ENCODE data around the gene LRGUK. TPM values are rescaled to one million over a fixed set of nuclear protein-coding genes. Genes with fewer than 3 reads are reported as not detected.
"Not testable (repeated sequence)": the region's sequence is repeated elsewhere in the genome, so short reads cannot be mapped to it uniquely, and the experiment has no call there.

LRGUK gene
- total and polyA plus RNA-seq, 10 donors, result 0.26 to 1.8 (median 1.2) TPM; not detected in 1

DNA sequence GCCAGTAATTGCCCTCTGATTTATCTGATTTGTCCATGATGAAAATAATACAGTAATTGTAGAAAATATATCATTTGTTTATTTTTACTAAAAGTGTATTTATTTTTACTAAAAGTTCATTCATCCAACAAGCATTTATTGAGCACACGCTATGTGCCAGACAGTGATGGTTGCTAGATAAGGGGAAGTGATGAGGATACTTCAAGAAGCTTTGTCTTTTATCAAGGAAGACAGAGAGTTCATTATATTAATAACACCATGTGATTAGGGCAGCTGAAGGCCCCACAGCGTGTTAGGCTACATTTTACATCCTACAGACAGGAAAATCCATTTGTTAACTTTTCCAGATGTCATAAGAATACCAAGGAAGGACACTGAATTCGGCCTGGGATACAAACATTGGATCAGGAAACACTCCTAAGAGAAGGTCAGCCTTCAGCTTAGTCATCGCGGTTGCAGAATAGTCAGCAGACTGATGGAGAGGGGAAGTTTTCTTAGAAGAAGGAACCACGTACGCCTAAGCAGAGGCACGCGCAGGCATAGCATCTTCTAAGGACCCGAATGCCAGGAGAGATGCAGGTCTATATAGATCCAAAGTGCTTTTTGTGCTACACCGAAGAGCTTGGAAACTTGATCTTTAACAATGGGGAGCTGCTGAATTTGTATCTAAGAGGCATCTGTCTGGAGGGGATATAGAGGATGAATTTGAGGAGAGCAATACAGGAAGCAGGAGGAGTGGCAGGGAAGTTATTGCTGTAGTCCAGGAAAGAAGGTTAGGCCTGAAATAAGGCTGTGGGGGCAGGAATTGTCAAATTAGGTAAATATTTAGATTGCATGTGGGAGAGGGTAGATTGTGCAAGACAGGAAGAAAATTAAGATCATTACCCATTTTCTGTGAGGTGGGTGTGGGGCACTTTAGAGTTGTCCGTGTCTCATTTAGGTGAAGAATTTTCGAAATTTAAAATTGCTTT lies 85.7 kb downstream of the LRGUK start:
- Histone ChIP-seq H3K4me3 (no peak overlapping the region), H3K4me1 (peaks cover 0 to 11% (median 2%) of the 10 kb centered on the region in 6 donors), H3K36me3 (no peaks in the 10 kb centered on the region), H3K9me3 (no peaks in the 10 kb centered on the region), H3K27ac (peak overlapping the region in 4 of 8 donors; percentile 23 to 69 (median 54)), H3K27me3 (replicated peaks in 1 of 7) (no peaks in the 10 kb centered on the region)
- WGBS, 5 donors, result 40 to 57% (median 44%) methylated on average over 13 of the region's 13 CpGs
- no peak for DNase-seq
- intact Hi-C loops (cut with DNase I; ENCODE audit: low total_unique reads), result no loop called here
- no peak for TF ChIP-seq POLR2A (IDR thresholded peaks at IDR 0.05)
- TF ChIP-seq POLR2AphosphoS5 (IDR thresholded peaks at IDR 0.05), result no peak
- TF ChIP-seq, protein P1, sequence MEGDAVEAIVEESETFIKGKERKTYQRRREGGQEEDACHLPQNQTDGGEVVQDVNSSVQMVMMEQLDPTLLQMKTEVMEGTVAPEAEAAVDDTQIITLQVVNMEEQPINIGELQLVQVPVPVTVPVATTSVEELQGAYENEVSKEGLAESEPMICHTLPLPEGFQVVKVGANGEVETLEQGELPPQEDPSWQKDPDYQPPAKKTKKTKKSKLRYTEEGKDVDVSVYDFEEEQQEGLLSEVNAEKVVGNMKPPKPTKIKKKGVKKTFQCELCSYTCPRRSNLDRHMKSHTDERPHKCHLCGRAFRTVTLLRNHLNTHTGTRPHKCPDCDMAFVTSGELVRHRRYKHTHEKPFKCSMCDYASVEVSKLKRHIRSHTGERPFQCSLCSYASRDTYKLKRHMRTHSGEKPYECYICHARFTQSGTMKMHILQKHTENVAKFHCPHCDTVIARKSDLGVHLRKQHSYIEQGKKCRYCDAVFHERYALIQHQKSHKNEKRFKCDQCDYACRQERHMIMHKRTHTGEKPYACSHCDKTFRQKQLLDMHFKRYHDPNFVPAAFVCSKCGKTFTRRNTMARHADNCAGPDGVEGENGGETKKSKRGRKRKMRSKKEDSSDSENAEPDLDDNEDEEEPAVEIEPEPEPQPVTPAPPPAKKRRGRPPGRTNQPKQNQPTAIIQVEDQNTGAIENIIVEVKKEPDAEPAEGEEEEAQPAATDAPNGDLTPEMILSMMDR (IDR thresholded peaks at IDR 0.05 in 8 of 11, conservative IDR thresholded peaks at IDR 0.05 in 3 of 11), result no peak

GRCh38 chr7:134220236-134220635 lies 93.1 kb downstream of the LRGUK start:
- Histone ChIP-seq H3K36me3 (no peaks in the 10 kb centered on the region), H3K4me1 (no peaks in the 10 kb centered on the region), H3K9me3 (no peaks in the 10 kb centered on the region), H3K27me3 (replicated peaks in 1 of 7) (no peaks in the 10 kb centered on the region), H3K27ac (no peak overlapping the region), H3K4me3 (no peak overlapping the region)
- 79 to 90% (median 86%) methylated on average over 3 of the region's 3 CpGs for WGBS, 5 donors
- DNase-seq, result no peak
- TF ChIP-seq POLR2A (IDR thresholded peaks at IDR 0.05), result no peak
- TF ChIP-seq POLR2AphosphoS5 (IDR thresholded peaks at IDR 0.05), result no peak
- TF ChIP-seq, protein P1 (IDR thresholded peaks at IDR 0.05 in 8 of 11, conservative IDR thresholded peaks at IDR 0.05 in 3 of 11), result no peak
- intact Hi-C loops (cut with DNase I; ENCODE audit: low total_unique reads), result no loop called here

- H3K36me3 ChIP-seq; H3K4me3 ChIP-seq; H3K4me1 ChIP-seq; intact Hi-C loops (cut with DNase I; ENCODE audit: low total_unique reads); DNase-seq; H3K27me3 ChIP-seq (replicated peaks in 1 of 7); H3K27ac ChIP-seq: not testable (repeated sequence)
- 64 to 76% (median 69%) methylated on average over 7 of the region's 7 CpGs for WGBS, 5 donors
- peaks cover 0 to 25% (median 17%) of the 10 kb centered on the region in 8 donors for H3K9me3 ChIP-seq
Observed at GRCh38 chr7:134231296-134231695, 104.2 kb downstream of the LRGUK start.

DNA sequence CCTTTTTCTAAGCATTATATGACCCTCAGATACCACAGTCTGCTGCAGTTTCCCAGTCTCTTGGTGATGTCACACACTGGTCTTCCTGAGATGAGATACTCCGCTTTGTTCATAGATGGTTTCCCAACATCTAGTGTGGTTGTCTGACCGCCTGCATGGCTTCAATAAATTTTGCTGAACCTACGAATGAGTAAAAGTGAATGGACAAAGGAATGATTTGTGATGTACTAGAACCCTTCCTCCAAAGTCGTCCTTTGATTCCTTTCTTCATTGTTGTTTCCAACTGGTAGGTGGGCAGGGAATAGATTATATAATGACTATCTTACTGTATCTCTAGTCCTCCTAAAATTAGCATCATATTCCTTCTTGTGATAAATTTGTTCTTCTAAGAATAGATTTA lies 107.1 kb downstream of the LRGUK start:
- no peak for TF ChIP-seq POLR2AphosphoS5 (IDR thresholded peaks at IDR 0.05)
- TF ChIP-seq, protein P1 (IDR thresholded peaks at IDR 0.05 in 8 of 11, conservative IDR thresholded peaks at IDR 0.05 in 3 of 11), result no peak
- no peak for TF ChIP-seq POLR2A (IDR thresholded peaks at IDR 0.05)
- 83 to 92% (median 88%) methylated on average over 4 of the region's 4 CpGs for WGBS, 5 donors
- intact Hi-C loops (cut with DNase I; ENCODE audit: low total_unique reads), result no loop called here
- Histone ChIP-seq H3K4me1 (no peaks in the 10 kb centered on the region), H3K27me3 (replicated peaks in 1 of 7) (peaks cover 0 to 6% (median 0%) of the 10 kb centered on the region in 7 donors), H3K27ac (no peak overlapping the region), H3K4me3 (no peak overlapping the region), H3K36me3 (no peaks in the 10 kb centered on the region), H3K9me3 (peaks cover 0 to 37% (median 26%) of the 10 kb centered on the region in 8 donors)
- DNase-seq, result no peak

Measured in spleen (tissue), 11 donors.